ENCODE data around the gene WDR90. TPM values are rescaled to one million over a fixed set of nuclear protein-coding genes. Genes with fewer than 3 reads are reported as not detected.

Gene WDR90
- total RNA-seq, 4 donors from 2014 or later: 26.9 to 83.7 (median 54.1) TPM

- no peak for DNase-seq (ENCODE audit: low spot score in 2 of 2)
- Histone ChIP-seq H3K27ac (peak overlapping the region in 3 of 4 donors; percentile 55 to 91 (median 90)), H3K4me1 (peaks cover 0 to 65% (median 31%) of the 10 kb centered on the region in 4 donors), H3K36me3 (peaks cover 0 to 14% (median 0%) of the 10 kb centered on the region in 3 donors), H3K4me3 (no peak overlapping the region), H3K27me3 (no peaks in the 10 kb centered on the region), H3K9me3 (no peaks in the 10 kb centered on the region)
- no peak for TF ChIP-seq EP300 (IDR thresholded peaks at IDR 0.05)
- no peak for TF ChIP-seq POLR2A (IDR thresholded peaks at IDR 0.05)
- no peak for TF ChIP-seq CTCF (IDR thresholded peaks at IDR 0.05)
- 66 to 86% methylated on average over 11 to 12 of the region's 25 CpGs for WGBS, 2 donors
These were observed 1.8 kb upstream of the WDR90 start for GRCh38 chr16:647173-647902.

GRCh38 chr16:648071-648780 is 939 bp upstream of the WDR90 start:
- TF ChIP-seq POLR2A (IDR thresholded peaks at IDR 0.05) (no peak), CTCF (IDR thresholded peaks at IDR 0.05) (peak in 4 of 5 experiments; percentile 26 to 34 (median 30))
- Histone ChIP-seq H3K36me3 (peaks cover 0 to 23% (median 0%) of the 10 kb centered on the region in 3 donors), H3K9me3 (no peaks in the 10 kb centered on the region), H3K4me1 (peaks cover 0 to 56% (median 22%) of the 10 kb centered on the region in 4 donors), H3K4me3 (peak overlapping the region; percentile 42 to 93 (median 66)), H3K27ac (peak overlapping the region; percentile 70 to 91 (median 90)), H3K27me3 (no peaks in the 10 kb centered on the region)
- WGBS, 2 donors: 31 to 32% methylated on average over 18 to 20 of the region's 24 CpGs
- DNase-seq (ENCODE audit: low spot score in 2 of 2): no peak

- no peaks in the 10 kb centered on the region for H3K9me3 ChIP-seq
- no peaks in the 10 kb centered on the region for H3K27me3 ChIP-seq
- TF ChIP-seq CTCF (IDR thresholded peaks at IDR 0.05) (no peak), EP300 (IDR thresholded peaks at IDR 0.05) (no peak), POLR2A (IDR thresholded peaks at IDR 0.05) (no peak)
- DNase-seq (ENCODE audit: low spot score in 2 of 2): no peak
- H3K27ac ChIP-seq: peak overlapping the region in 3 of 4 donors; percentile 90 to 91 (median 90)
- H3K36me3 ChIP-seq: peaks cover 0 to 36% (median 0%) of the 10 kb centered on the region in 3 donors
- H3K4me3 ChIP-seq: peak overlapping the region; percentile 42 to 93 (median 66)
- peaks cover 0 to 46% (median 21%) of the 10 kb centered on the region in 4 donors for H3K4me1 ChIP-seq
- 0 to 8% methylated on average over 2 to 19 of the region's 44 CpGs for WGBS, 2 donors
These were observed 466 bp downstream of the WDR90 start for GRCh38 chr16:649631-650030.

GRCh38 chr16:651844-652243 is 2.7 kb downstream of the WDR90 start:
- no peak for DNase-seq (ENCODE audit: low spot score in 2 of 2)
- H3K27ac ChIP-seq: no peak overlapping the region
- peaks cover 0 to 53% (median 0%) of the 10 kb centered on the region in 3 donors for H3K36me3 ChIP-seq
- no peak for TF ChIP-seq CTCF (IDR thresholded peaks at IDR 0.05)
- TF ChIP-seq POLR2A (IDR thresholded peaks at IDR 0.05): no peak
- TF ChIP-seq EP300 (IDR thresholded peaks at IDR 0.05): no peak
- no peaks in the 10 kb centered on the region for H3K27me3 ChIP-seq
- peaks cover 0 to 30% (median 15%) of the 10 kb centered on the region in 4 donors for H3K4me1 ChIP-seq
- no peak overlapping the region for H3K4me3 ChIP-seq
- H3K9me3 ChIP-seq: no peaks in the 10 kb centered on the region
- WGBS, 2 donors: 82 to 88% methylated on average over 13 to 20 of the region's 22 CpGs
